Fibroblast of mammary gland (primary cell): ENCODE measurements around the gene MESP2.

Experiments
- DNase-seq: peaks from one replicate; pipeline ENCODE4 v3.0.0-alpha.2; 2010; ENCODE audit warnings: low read depth
- H3K4me3 ChIP-seq: 2 replicates; pipeline ENCODE4 v1.5.1; 2011; ENCODE audit warnings: low read depth, mild to moderate bottlenecking, low read length, moderate library complexity; ENCODE audit not compliant: control insufficient read depth
- TF ChIP-seq, protein P1 (sequence below): conservative IDR thresholded peaks from 2 replicates; pipeline ENCODE4 v1.5.1; 2011; ENCODE audit warnings: low read depth, low read length, inconsistent platforms; ENCODE audit not compliant: control insufficient read depth, insufficient read depth

Gene MESP2

DNA sequence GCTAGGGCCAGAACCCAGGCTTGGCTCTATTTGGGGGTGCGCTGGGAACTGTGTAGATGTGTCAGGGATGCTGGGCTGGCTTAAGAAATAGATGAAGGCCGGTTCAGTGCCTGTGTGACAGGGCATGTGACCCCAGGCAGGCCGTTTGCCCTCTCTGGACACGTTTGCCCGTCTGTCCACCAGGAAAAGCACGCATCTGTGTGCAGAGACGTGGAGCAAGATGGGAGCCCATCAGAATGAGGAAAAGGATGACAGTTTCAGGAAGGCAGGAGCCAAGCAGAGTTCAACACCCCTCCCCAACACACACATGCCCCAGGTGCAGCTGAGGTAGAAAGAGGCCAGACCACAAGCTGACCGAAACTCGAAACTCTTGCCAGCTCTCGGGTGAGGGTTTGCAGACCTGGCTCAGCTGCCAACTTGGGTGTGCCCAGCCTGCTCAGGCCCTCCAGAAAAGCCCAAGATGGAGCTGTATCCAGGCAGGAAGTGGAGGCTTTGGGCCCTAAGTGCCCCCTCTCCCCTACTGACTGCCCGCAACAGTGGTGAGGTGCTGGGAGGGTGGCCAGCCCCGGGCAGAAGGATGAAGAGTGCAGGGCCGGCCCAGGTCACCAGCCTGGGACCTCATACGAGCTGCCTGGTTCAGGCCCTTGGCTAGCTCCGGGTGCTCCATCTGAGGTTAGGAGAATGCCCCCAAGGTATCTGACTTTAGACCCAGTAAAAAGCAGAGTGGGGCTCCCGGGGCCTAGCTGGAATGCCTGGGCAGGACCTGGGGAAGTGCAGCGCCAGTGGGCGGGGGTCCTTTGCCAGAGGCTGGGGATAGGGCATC lies 14.9 kb upstream of the MESP2 start:
- no peak overlapping the region for H3K4me3 ChIP-seq
- TF ChIP-seq, protein P1, sequence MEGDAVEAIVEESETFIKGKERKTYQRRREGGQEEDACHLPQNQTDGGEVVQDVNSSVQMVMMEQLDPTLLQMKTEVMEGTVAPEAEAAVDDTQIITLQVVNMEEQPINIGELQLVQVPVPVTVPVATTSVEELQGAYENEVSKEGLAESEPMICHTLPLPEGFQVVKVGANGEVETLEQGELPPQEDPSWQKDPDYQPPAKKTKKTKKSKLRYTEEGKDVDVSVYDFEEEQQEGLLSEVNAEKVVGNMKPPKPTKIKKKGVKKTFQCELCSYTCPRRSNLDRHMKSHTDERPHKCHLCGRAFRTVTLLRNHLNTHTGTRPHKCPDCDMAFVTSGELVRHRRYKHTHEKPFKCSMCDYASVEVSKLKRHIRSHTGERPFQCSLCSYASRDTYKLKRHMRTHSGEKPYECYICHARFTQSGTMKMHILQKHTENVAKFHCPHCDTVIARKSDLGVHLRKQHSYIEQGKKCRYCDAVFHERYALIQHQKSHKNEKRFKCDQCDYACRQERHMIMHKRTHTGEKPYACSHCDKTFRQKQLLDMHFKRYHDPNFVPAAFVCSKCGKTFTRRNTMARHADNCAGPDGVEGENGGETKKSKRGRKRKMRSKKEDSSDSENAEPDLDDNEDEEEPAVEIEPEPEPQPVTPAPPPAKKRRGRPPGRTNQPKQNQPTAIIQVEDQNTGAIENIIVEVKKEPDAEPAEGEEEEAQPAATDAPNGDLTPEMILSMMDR, result no peak
- no peak for DNase-seq

DNA sequence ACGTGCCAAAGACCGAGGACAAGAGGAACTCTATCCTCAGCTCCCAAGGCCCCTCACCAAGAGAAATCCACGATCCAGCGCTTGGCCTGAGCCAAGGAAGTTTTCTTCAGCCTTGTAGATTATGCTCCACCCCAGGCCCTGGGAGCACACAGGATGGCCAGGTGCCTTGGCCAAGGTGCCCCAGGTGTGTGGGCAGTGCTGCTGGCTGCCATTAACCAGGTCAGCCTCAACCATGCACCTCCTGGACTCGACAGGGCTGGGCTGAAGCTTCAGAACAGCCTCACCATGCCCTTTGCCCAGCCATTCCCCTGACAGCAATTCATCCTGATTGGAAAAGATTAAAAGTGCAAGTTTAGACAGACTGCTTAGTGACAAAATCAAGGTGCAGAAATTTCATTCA lies 14.2 kb upstream of the MESP2 start:
- H3K4me3 ChIP-seq, result no peak overlapping the region
- DNase-seq, result no peak
- TF ChIP-seq, protein P1, result no peak

DNA sequence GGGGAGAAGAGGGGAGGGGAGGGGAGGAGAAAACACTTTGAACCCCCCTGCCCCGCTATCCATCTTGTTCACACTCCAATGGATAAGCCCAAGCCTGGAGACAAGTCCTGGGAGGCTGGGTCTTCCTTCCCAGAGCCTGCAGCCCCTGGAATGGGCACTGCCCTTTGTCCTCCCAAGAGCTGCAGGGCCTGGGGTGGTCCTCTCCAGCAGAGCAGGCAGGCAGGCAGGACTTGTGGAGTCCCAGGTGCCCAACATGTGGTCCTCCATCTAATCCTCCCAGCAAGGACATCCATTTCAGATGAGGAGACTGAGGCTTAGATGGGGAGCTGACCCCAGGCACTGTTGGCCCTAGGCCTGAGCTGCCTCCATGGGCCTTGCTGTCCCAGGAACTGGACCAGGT lies 10.4 kb upstream of the MESP2 start:
- no peak for DNase-seq
- TF ChIP-seq, protein P1, result no peak
- no peak overlapping the region for H3K4me3 ChIP-seq

DNA sequence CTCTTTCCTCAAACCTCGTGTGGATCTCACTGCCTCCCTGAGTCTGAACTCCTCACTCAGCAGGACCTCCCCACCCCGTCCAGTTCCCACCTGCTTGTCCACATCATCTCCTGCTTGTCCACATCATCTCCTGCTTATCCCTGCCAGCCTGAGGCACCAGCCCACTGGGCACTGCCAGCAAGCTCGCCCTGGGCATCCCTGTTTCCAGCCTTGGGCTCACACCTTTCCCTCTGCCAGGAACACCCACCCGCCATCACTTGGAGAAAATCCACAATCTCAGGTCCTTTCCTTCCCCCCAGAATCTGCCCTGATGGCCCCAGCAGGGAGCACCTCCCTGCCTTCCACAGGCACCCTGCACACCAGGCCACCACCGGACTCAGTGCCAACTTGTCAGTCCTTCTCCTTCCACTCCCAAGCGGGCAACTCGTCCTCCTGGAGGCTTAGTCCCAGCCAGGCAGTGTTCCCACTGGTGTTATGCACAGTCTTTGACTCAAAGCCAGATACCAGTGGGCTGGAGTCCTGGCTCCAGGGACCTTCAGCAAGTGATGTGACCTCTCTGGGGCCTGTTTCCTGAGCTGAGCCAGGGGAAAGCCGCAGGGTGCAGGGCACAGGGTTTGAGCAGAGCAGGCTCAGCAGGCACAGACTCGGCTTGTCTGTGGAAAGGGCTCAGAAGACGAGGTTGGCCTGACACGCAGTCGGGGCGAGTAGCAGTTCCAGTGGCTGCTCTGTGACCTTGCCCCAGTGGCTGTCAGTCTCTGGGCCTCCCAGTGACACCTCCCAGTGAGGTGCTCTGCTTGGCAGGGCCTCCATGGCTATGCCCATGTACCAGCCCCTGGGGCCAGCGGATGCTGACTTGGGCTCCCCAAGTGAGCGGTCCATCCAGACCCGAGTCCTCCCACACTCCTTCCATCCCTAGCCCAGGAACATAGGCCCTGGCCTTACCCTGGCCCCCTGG lies 9.5 kb upstream of the MESP2 start:
- no peak overlapping the region for H3K4me3 ChIP-seq
- DNase-seq, result no peak
- TF ChIP-seq, protein P1, result no peak

DNA sequence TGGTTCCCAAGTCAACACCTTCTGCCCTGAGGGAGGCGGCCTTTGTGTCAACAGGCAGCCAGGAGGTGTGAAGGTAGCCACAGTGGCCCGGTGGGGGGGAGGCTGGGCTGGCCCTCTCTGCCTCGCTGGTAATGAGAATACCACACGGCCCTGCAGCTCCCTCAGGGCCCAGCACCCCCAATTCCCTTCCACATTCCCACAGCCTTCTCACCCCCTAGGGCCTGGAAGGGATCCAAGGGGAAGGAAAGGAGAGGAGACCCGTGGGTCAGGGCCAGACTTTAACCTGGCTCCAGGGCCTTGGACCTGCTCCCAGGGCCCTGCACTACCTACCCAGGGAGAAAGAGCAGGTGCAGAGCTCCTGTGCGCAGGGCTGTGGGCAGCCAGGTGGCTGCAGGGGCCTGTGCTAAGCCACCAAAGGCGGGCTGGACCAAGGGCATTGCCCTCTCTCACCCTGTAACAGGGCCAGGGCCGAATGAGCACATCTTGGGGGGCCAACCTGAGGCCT lies 8.7 kb upstream of the MESP2 start:
- DNase-seq, result no peak
- TF ChIP-seq, protein P1, result no peak
- H3K4me3 ChIP-seq, result no peak overlapping the region

DNA sequence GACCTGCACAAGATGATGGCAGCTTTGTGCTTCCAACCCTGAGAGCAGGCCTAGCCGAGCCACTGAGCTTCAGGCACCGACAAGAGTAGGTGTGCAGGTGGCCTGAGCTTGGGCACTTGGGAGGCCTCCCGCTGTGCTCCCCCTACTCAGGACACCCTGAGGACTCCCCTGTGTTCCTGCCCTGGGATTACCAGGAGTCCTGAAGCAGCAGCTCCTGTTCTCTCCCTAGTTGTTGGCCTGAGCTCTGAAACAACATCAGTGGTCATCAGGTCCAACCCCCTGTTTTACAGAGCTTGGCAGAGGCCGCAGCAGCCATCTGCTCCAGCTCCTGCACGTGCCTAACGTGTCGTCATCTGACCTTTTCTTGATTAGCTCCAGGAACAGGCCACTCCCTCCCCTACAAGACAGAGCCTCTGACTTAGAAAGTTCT lies 8.0 kb upstream of the MESP2 start:
- no peak overlapping the region for H3K4me3 ChIP-seq
- TF ChIP-seq, protein P1, result no peak
- peak; percentile 87 for DNase-seq
